ENCODE measurements around the gene TRAF6. TPM values are rescaled to one million over a fixed set of nuclear protein-coding genes. Genes with fewer than 3 reads are reported as not detected.

Gene TRAF6
- total and polyA plus RNA-seq, 2 donors (not counting 3 experiments of a cell fraction or from before 2014, with no cell fraction given) = 6.0 to 14.2 TPM

- Histone ChIP-seq H4K20me1 (replicated peaks; ENCODE audit: control insufficient read depth, extremely low read depth, insufficient read depth, low read length) (no peaks in the 10 kb centered on the region), H3K4me1 (ENCODE audit: control insufficient read depth, extremely low read depth, insufficient read depth, low read length) (peaks cover under 1% of the 10 kb centered on the region), H3K9ac (replicated peaks; ENCODE audit: extremely low read depth, insufficient read depth, low read length) (no peak overlapping the region), H3K9me3 (replicated peaks; ENCODE audit: control insufficient read depth, insufficient read depth, low read length) (no peaks in the 10 kb centered on the region), H3K4me3 (replicated peaks in 1 of 3; ENCODE audit: insufficient read depth in 1 of 3, low read depth in 1 of 3, low read length in 3 of 3) (no peak overlapping the region), H3K27me3 (ENCODE audit: control insufficient read depth in 2 of 2, insufficient read depth in 2 of 2, low read length in 2 of 2) (no peaks in the 10 kb centered on the region), H2AFZ (ENCODE audit: low read depth, low read length) (no peak overlapping the region), H3K27ac (ENCODE audit: insufficient read depth, low read depth, low read length) (no peak overlapping the region), H3K36me3 (ENCODE audit: control insufficient read depth in 2 of 2, extremely low read depth in 1 of 2, insufficient read depth in 2 of 2, low read length in 2 of 2) (no peaks in the 10 kb centered on the region), H3K4me2 (ENCODE audit: insufficient read depth, low read length) (no peak overlapping the region), H3K9me1 (replicated peaks; ENCODE audit: control insufficient read depth, extremely low read depth, insufficient read depth, low read length) (no peaks in the 10 kb centered on the region), H3K79me2 (ENCODE audit: control insufficient read depth, insufficient read depth, low read length) (no peaks in the 10 kb centered on the region)
- TF ChIP-seq POLR2A (IDR thresholded peaks at IDR 0.05; ENCODE audit: low read depth, low read length) = no peak
- TF ChIP-seq, protein P1, sequence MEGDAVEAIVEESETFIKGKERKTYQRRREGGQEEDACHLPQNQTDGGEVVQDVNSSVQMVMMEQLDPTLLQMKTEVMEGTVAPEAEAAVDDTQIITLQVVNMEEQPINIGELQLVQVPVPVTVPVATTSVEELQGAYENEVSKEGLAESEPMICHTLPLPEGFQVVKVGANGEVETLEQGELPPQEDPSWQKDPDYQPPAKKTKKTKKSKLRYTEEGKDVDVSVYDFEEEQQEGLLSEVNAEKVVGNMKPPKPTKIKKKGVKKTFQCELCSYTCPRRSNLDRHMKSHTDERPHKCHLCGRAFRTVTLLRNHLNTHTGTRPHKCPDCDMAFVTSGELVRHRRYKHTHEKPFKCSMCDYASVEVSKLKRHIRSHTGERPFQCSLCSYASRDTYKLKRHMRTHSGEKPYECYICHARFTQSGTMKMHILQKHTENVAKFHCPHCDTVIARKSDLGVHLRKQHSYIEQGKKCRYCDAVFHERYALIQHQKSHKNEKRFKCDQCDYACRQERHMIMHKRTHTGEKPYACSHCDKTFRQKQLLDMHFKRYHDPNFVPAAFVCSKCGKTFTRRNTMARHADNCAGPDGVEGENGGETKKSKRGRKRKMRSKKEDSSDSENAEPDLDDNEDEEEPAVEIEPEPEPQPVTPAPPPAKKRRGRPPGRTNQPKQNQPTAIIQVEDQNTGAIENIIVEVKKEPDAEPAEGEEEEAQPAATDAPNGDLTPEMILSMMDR (IDR thresholded peaks at IDR 0.05; ENCODE audit: extremely low read depth in 1 of 2, insufficient read depth in 1 of 2, low read depth in 1 of 2, low read length in 2 of 2) = no peak
- no peak for TF ChIP-seq EZH2 (IDR thresholded peaks at IDR 0.05; ENCODE audit: borderline replicate concordance, low read depth, low read length, severe bottlenecking)
- TF ChIP-seq MYC (IDR thresholded peaks at IDR 0.05; ENCODE audit: low read depth, low read length) = no peak
- TF ChIP-seq FOS (IDR thresholded peaks at IDR 0.05; ENCODE audit: borderline replicate concordance, insufficient read depth, low read length) = no peak
- no peak for TF ChIP-seq JUN (IDR thresholded peaks at IDR 0.05; ENCODE audit: borderline replicate concordance, insufficient read depth, insufficient read length, low read depth)
- TF ChIP-seq GATA2 (IDR thresholded peaks at IDR 0.05; ENCODE audit: insufficient read depth, insufficient read length, low read depth, low read length) = no peak
- no peak for TF ChIP-seq POLR2AphosphoS5 (IDR thresholded peaks at IDR 0.05; ENCODE audit: insufficient read depth, low read depth, low read length)
- TF ChIP-seq MAX (IDR thresholded peaks at IDR 0.05; ENCODE audit: insufficient read depth, insufficient read length) = no peak
- ChIA-PET POLR2A (no interaction called here), CTCF (no interaction called here)
- no TSS peak for BruUV-seq (replicated peaks)
- dilution Hi-C loops (cut with MboI; ENCODE audit: extremely low pct_ligation_motif_present, low sequenced_read_pairs) = no loop called here
- DNase-seq (ENCODE audit: low read depth, low spot score) = no peak
- no peak for FAIRE-seq
- intact Hi-C loops (cut with micrococcal nuclease) = no loop called here
Measured at GRCh38 chr11:36437413-36437812, 72.7 kb downstream of the TRAF6 start.

Small RNAs within 50 kb of the gene (small RNA-seq; reads per million reads assigned to genes)
- gene AC061999.1 (ENCODE audit: insufficient read depth, insufficient read length, low read depth, low replicate concordance) = not detected

Other genes starting within 250 kb of the TRAF6 start
- gene COMMD9, start 220.8 kb downstream of the TRAF6 start, total RNA-seq = 78.9 and 79.0 TPM in 2 replicates
- gene COMMD9, start 220.8 kb downstream of the TRAF6 start, polyA plus RNA-seq = 65.1 and 69.7 TPM in 2 replicates
- 6.1 and 9.5 TPM in 2 replicates for gene PRR5L, start 214.0 kb downstream of the TRAF6 start, total RNA-seq
- gene PRR5L, start 214.0 kb downstream of the TRAF6 start, polyA plus RNA-seq = 1.7 and 2.5 TPM in 2 replicates
- 1.2 and 2.0 TPM in 2 replicates for gene RAG1, start 57.7 kb upstream of the TRAF6 start, total RNA-seq
- gene RAG1, start 57.7 kb upstream of the TRAF6 start, polyA plus RNA-seq = 0.08 and 0.15 TPM in 2 replicates
- 19.5 and 19.6 TPM in 2 replicates for gene IFTAP, start 84.2 kb upstream of the TRAF6 start, total RNA-seq
- gene IFTAP, start 84.2 kb upstream of the TRAF6 start, polyA plus RNA-seq = 12.9 and 15.8 TPM in 2 replicates
- not detected in 2 replicates for gene RAG2, start 88.0 kb upstream of the TRAF6 start, total RNA-seq
- not detected in 2 replicates for gene RAG2, start 88.0 kb upstream of the TRAF6 start, polyA plus RNA-seq